GM19023 (cell line): Measurements from ENCODE around the gene SYT12.

Experiments used
- ATAC-seq: cut with Tn5 transposase; IDR thresholded peaks from one replicate; pipeline ENCODE4 v1.9.1; 2021; ENCODE audit warnings: mild to moderate bottlenecking, moderate library complexity; ENCODE audit not compliant: unreplicated experiment

SYT12 gene

DNA sequence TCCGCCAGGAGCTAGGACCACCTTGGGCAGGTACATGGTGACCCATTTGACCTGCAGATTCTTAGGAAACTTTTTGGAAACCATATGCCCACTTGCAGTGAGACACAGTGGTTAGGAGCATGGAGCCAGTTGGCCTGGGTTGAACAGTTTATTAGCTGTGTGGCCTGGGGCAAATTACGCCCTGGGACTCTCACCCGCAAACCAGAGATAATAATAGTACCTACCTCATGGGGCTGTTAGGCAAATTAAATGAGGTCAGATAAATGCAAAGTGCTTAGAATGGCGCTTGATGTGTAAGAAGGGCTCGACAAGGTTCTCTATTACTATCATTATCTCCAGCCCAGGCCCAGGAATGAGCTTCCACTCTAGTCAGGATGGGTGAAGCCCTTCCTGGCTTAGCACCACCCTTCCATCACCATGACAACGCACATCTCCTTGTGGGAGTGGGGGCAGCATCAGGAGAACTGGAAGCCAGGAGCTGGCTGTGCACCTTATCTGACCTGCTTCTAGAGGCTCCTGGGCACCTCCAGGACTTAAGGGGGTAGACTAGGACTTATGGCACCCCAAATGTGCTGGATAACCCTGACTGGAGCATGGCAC, 5.1 kb downstream of the SYT12 start:
- ATAC-seq = peak; percentile 58

DNA sequence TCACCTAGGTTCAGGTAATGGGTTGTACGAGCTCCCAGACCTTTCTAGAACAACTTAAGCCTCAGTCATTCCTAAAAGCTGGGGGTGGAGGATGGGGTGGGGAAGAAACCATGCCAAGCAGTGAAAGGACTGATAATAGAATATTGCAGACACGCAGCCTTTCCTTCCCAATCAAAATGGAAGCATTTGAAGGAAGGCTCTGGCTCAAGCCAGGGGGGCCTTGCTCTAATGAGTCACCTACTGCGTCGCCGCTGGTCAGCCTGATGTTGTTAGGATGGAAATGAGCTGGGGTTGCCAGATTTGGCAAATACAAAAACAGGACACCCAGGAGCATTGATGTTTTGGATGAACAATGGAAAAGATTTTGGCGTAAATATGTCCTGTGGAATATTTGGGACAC, 6.2 kb downstream of the SYT12 start:
- ATAC-seq = no peak

DNA sequence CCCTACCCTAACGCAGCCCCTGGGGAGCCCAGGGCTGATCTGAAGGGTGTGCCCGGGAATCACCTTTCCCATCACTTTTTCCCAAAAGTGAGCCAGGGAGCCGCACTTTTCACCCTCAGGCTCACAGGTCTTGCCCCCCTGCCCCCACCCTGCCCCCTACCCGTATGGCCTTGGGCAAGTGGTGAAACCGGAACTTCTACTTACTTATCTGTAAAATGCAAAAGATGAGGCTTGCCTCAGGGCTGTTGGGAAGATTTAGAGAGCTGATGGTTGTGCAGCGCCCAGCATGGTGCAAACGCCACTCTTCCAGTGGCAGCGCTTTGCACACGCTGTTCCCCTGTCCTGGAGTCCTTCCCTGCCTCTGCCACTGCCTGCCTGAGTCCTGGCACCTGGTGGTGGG, 8.0 kb downstream of the SYT12 start:
- ATAC-seq = no peak

DNA sequence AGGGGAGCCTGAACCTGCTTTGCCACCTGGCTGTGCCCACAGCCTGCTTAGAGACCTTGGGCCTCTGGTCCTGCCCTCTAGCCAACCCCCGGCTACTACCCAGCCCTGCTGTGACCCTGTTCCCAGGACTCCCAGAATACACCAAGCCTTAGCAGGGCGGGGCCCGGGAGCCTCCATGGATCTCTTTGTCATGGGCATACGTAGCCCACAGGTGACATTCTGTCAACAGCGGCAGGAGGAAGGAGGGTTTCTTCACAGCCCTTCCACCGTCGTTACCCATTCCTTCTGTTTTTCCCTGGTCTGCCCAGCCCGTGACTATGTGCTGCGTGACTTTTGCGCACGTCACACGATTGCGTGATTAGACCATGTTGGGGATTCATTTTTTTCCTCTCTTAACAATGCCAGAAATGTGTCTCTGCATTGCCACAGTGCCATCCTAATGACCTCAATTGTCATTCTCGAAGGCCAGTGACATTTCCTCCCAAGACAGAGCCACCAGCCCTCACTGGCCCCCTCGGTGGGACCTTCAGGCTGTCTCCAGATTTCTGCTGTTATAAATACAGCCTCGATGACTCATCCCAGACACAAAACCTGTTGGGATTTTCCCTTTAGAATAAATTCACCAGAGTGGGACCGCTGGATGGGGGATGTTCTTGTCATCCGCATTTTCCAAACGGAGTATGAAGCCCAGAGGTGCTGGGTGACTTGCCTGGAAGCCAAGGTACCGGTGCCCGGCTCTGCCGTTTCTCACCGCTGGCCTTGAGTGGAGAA, 9.0 kb downstream of the SYT12 start:
- ATAC-seq = no peak

DNA sequence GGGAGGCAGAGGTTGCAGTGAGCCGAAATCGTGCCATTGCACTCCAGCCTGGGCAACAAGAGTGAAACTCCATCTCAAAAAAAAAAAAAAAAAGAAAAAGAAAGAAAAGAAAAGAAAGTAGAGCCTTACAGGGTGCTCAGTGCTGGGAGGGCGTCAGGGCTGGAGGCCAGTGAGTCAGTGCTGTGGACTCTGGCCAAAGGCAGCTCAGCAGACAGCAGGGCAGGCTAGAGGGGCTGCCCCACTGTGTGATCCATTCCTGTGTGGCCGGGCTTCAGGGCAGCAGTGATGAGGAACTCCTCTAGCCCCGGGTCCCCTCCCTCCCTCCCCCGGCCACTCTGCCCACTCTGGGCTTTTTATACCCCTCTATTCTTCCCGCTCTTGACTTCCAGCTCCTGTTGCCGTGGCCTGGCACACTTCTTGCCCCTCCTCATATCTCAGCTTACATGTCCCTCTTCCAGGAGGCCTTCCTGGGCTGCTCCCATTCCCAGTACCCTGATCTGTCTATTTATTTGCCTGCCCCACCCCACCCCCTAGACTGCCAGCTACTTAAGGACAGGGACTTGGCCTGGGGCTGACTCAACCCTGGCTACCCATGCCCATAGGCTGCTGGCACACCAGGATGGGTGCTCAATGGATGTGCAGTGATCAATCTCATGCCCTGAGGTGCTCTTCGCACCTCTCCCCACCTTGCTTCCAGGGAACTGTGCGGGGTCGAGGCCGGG, 10.1 kb downstream of the SYT12 start:
- no peak for ATAC-seq

DNA sequence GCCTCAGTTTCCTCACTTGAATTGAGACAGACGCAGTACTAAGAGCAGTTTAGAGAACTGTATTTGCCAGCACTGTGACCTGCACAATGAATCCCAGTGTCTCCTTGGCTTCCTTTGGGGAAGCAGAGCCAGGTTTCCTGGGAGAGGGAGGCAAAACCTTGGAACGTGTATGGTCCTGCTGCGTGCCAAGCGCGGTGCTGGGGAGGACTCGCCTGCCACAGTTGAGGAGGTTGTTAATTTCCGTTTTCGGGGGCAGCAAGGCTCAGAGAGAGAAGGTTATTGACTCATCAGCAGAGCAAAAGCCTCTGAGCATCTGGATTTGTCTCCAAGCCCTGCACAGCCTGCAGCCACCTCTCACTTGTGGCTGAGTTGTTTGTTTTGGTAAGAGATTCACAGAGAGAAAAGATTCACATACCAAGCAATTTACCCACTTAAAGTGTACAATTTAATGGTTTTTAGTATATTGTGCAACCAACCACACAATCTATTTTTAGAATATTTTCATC, 10.8 kb downstream of the SYT12 start:
- no peak for ATAC-seq

DNA sequence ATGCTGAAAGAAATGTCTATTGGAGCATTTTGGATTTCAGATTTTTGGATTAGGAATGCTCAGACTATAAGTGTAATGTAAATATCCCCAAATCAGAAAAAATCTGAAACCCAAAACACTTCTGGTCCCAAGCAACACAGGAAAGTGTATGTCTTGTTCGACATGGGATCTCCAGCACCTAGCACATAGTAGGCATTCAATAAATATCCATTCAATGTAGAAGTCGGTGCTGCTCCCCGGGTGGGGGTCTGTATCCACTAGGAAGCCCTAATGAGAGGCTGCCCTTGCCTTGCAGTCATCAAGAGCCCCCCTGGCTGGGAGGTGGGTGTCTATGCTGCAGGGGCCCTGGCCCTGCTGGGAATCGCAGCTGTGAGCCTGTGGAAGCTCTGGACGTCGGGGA, 11.4 kb downstream of the SYT12 start:
- ATAC-seq = no peak

DNA sequence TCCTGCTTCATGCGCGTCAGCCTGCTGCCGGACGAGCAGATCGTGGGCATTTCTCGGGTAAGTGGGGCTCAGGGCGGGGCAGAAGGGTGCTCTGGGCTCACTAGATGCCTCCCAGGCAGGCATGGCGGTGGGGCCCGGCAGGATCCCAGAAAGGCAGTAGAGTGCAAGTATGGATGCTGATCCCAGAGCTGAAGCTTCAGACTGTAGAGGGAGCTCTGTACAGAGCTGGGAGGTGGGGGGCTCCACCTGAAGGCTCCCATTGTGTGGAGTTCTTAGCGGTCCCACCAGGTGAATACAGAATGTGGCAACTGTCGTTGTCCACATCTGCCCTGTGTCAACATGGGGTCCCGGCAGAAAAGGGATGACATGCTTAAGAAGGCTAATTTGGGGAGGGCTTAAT, 17.2 kb downstream of the SYT12 start:
- no peak for ATAC-seq

DNA sequence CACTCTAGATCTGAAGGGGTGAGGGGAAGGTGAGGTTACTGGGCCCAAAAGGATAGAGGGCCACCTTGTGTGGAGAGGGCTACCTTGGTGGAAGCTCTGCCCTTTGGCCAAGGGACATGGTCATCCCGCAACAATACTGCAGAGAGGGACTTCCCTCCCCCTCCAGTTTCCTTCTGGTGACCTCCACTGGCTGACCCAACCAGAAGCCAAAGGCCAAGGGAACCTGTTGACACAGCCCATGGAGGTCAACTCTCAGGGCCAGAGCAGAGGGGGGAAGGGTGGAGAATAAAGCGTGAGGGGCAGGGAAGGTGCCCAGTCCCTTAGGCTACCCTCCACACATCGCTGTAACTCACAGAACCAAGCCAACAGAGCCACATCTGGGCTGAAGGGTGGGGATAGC, 18.7 kb downstream of the SYT12 start:
- no peak for ATAC-seq

DNA sequence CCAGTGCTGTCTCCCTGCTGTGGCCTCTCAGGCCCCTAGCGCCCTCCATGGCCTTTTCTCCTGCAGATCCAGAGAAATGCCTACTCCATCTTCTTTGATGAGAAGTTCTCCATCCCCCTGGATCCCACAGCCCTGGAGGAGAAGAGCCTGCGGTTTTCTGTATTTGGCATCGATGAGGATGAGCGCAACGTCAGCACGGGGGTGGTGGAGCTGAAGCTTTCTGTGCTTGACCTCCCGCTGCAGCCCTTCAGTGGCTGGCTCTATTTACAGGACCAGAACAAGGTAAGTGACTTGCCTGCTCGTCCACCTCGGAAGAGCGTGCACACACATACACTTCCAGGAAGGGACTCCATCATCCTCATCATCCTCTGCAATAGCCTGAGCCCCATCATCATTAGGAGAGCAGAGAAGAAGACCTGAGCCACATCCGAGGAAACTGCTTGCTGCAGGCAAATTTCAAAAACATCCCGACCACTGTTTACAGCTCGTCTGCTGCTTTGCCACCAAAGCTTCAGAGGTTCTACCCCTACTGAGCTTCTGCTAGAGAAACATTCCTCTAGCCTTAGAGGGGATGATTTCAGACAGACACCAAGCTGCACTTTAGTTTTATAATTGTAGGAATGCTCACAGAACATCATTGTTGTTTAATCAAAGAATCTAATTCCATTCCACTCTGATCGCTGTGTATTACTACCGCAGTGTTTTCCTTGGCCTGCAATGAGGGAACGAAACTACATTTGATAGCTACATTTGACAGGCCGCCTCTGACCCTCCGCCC, 20.8 kb downstream of the SYT12 start:
- ATAC-seq = no peak

DNA sequence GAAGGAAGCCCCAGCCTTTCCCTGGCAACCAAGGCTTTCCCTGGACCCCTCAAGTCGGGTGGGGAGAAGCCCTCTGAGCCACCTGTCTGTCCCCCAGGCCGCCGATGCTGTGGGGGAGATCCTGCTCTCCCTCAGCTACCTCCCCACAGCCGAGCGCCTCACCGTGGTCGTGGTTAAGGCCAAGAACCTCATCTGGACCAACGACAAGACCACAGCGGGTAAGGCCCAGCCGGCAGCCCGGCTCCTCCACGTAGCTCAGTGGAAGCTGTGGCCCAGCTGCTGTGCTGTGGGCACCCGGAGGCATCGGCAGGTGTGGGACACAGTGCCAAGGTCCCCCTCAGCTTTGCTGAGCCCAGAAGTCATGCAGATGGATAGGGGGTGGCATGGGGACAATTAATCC, 21.6 kb downstream of the SYT12 start:
- ATAC-seq = no peak

DNA sequence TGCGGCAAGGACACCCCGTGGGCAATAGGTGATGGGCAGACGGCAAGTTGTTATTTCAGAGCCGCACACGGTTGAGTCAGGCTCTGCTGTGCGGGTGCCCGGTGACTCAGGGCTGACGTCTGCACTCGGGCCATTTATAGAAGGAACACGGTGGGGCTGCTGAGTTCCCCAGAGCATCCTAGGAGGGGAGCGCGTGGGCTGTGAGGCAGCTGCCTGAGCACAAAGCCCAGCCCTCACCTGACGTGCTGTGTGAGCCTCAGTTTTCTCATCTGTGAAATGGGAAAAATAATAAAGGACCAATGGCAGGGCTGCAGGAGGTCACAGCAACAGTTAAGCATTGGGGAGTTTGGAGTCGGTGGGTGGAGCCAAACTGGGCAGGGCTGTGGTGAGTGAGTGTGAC, 22.4 kb downstream of the SYT12 start:
- ATAC-seq = no peak

DNA sequence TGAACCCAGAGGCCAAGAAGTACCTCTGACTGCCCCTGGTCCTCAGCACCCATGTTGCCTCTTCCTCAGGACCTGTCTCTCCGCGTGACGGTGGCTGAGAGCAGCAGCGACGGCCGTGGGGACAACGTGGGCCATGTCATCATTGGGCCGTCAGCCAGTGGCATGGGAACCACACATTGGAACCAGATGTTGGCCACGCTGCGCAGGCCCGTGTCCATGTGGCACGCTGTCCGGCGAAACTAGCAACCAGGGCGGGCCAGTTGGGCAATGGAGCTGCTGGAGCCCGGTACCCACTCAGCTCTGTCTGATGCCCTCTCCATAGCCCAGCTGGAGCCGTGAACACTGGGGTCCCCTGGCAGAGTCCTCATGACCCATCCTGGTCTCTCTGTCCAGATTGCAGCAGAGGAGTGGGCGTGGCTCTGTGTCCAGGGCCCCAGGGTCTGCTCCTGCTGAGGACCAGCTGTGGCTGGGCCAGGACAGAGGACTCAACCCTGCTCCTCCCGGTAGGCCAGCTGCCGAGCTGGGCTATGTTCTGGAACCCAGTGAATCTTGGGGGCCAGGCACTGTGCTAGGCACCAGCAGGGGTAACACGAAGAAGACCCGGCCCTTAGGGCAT, 25.7 kb downstream of the SYT12 start:
- ATAC-seq = no peak

DNA sequence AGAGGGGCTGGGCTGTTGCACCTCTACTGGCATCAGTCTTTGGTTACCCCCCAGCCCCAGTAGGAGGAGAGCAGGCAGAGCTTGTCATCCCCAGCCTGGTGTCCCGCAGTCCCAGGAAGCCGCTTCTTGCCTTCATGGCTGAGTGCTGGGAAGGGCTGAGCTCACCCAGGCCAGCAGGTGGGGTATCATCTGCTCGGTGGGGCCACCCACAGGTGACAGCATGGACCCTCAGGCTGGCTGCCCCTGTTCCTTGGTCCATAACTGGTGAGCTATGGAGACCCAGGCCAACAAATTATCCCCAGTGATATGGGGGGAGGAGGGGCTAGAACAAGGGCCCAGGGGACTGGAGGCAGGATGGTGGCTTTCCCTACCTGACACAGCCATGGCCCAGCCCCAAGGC, 27.2 kb downstream of the SYT12 start:
- no peak for ATAC-seq

DNA sequence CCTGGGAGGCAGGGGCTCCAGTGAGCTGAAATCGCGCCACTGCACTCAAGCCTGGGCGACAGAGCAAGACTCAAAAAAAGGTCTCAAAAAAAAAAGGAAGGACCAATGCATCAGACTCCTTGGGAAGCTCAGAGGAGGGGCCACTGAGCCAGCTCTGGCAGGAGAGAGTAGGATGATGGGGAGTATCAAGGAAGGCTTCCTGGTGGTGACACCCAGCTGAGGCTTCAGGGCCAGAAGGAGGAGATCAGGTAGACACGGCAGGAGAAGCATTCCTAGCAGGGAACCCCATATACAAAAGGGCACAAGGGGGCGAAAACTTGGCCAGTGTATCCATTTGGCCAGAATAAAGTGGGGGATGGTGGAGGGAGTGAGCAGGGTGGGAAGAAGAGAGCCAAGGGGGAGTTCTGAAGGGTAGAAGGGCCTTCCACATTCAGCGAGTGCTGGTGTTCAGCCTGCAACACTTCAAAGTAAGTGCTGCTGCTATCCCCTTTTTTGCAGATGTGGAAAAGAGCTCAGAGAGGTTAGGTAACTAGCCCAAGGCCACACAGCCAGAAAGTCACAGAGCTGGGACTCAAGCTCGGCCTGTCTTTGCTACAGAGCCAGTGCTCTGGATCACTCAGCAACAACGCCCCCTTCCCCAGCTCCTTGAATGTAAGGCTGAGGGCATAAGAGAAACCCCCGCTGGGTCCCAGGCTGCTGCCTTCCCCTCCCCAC, 28.4 kb downstream of the SYT12 start:
- no peak for ATAC-seq

DNA sequence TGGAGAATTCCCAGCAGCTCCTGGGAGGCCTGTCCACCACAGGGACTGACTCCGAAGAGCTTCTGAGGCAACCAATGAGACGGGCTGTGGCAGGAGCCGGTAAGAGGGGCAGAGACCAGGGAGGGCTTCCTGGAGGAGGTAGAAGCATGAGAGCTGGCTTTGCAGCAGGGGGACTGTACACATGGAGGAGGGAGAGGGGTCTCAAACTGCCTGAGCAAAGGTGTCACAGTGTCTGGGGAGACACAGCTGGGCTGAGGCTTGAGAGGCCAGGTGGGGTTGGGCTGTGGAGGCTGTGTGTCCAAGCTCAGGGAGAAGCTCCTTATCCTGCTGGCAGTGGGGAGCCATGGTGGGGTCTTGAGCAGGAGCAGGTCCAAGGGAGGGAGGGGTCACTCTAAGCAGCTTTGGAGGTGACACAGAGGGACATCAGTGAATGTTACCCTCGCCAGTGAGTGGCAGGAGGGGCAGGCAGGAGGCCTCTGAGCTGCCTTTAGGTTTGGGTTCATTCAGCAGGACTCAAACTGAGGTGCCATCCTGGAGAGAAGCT, 29.1 kb downstream of the SYT12 start:
- no peak for ATAC-seq

DNA sequence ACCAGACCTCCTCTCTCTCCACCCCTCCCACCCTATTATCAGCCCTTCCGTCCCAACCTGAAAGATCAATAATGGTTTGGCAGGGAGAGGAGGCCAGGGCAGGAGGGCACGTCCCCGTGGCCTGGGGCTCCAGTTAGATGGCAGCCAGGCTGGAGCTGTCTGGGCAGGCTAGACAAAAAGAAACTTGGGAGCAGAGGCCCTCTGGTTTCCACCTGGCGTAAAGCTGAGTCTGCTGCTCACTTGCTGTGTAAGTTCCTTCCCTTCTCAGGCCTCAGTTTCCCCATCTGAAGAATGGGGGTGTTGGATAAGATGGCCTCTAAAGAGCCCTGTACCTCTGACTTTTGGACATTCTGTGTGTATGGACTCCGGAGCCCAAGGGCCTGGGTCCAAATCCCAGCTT, 30.0 kb downstream of the SYT12 start:
- ATAC-seq = no peak

DNA sequence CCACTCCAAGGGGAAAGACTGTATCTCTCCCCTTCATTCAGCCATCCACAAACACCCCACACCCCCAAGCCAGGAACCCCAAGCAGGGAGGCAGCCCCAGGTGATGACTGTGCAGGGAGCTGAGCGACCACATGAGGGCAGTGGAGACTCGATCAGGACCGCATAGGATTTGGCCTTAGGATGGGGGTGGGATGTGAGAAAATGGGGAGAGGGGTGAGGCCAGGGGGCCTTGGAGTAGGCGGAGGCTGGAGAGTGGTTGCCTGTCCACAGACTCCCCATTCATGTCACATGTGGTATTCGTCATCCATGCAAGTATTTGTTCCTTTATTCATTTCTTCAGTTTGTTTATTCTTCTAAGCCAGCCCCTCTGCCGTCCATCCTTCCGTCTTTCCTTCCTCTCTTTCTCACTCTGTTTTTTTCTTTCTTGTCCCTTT, 31.0 kb downstream of the SYT12 start:
- no peak for ATAC-seq

DNA sequence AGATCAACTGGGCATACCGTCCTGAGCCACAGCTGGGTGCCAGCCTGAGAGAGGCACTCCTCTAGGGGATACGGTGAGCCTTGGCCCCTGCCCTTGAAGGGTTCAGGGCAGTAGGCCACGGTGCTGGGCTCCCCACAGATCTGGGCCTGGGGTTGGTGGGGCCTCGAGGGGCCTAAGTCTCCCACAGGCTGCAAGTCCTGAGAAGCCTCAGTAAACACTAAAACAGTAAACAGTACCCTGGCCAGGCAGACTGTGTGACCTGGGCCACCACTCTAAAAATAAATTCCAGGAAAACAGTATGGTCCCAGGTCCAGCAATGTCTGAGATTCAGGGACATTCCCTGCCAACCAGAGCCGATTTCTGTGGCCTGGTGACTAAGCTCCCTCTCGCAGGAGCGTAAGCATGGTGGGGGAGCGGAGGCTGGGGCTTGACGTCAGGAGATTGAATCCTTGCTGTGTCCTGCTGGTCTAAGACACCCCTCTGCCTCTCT, 31.5 kb downstream of the SYT12 start:
- no peak for ATAC-seq
